ENCODE results near the gene SSTR3.

DNA sequence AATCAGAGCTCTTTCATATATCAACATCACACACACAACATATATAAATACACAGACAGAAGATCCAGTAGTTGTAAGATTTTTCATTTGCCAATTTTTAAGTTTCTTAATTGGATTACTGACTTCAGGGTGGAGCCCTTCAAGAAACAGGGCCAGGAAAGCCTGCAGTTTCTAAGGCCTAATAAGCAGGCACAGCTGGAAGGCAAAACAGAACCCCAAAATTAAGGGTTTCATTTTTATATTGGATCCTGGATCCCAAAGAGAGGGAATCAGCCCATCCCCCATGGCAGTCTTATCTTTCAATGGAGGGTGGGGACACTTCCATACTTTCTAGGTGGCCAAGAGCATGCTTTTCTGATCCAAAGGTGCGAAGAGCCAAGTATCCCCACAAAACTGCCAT is 19.5 kb downstream of the SSTR3 start:
- no peak for TF ChIP-seq GATA2 (IDR thresholded peaks at IDR 0.05; ENCODE audit: low read depth, low read length)
- TF ChIP-seq GATA3 (IDR thresholded peaks at IDR 0.05; ENCODE audit: low read depth, low read length) = no peak

All from SH-SY5Y (cell line).